Natural killer cell (primary cell): ENCODE measurements around the gene CKLF. TPM values are rescaled to one million over a fixed set of nuclear protein-coding genes. Genes with fewer than 3 reads are reported as not detected.

Experiments used
- ATAC-seq, 3 donors: fragments of 150-1000 bp in 2 of 3; fragments of 200-7000 bp in 1 of 3; cut with Tn5 transposase; 1 replicate in 1 of 3; 2 replicates in 2 of 3; pipeline ENCODE4 v1.10.0; 2021; ENCODE audit warnings: mild to moderate bottlenecking in 2 of 3, moderate library complexity in 2 of 3
- DNase-seq, 2 donors: peaks; one replicate each; pipeline versions ENCODE4 v3.0.0 to v3.0.0-alpha.2; 2013 to 2021; ENCODE audit warnings: mixed read lengths in 1 of 2
- H3K27ac ChIP-seq: one replicate; pipeline ENCODE4 v1.5.1; 2013; ENCODE audit warnings: mild to moderate bottlenecking, low read length
- H3K27me3 ChIP-seq: one replicate; pipeline ENCODE4 v1.6.1; 2013; ENCODE audit warnings: low read length; ENCODE audit not compliant: control insufficient read depth, insufficient read depth
- H3K36me3 ChIP-seq: one replicate; pipeline ENCODE4 v1.6.1; 2013; ENCODE audit warnings: low read length; ENCODE audit not compliant: control insufficient read depth, insufficient read depth
- H3K4me1 ChIP-seq: one replicate; pipeline ENCODE4 v1.6.1; 2013; ENCODE audit warnings: low read length; ENCODE audit not compliant: control insufficient read depth, insufficient read depth
- H3K4me3 ChIP-seq: one replicate; pipeline ENCODE4 v1.5.1; 2013; ENCODE audit warnings: low read length
- H3K9me3 ChIP-seq: one replicate; pipeline ENCODE4 v1.6.1; 2013; ENCODE audit warnings: low read length; ENCODE audit not compliant: control insufficient read depth, insufficient read depth
- H3K27ac Mint-ChIP-seq, 2 donors: one replicate each; pipeline ENCODE4 v1.8.0; 2022; ENCODE audit warnings: mild to moderate bottlenecking in 2 of 2, mixed read lengths in 2 of 2, moderate library complexity in 1 of 2
- H3K27me3 Mint-ChIP-seq, 2 donors: one replicate each; pipeline ENCODE4 v1.8.0; 2022; ENCODE audit warnings: low read depth in 2 of 2, mixed read lengths in 2 of 2
- H3K36me3 Mint-ChIP-seq: one replicate; pipeline ENCODE4 v1.8.0; 2022; ENCODE audit warnings: mixed read lengths
- H3K4me1 Mint-ChIP-seq, 2 donors: one replicate each; pipeline ENCODE4 v1.8.0; 2022; ENCODE audit warnings: mixed read lengths in 2 of 2
- H3K4me3 Mint-ChIP-seq: one replicate; pipeline ENCODE4 v1.8.0; 2022; ENCODE audit warnings: mild to moderate bottlenecking, moderate library complexity, mixed read lengths
- H3K9me3 Mint-ChIP-seq, 2 donors: one replicate each; pipeline ENCODE4 v1.8.0; 2022; ENCODE audit warnings: mixed read lengths in 2 of 2
- WGBS: methylation state at CpG from one replicate; pipeline ENCODE4 v1.1.7; 2013; ENCODE audit warnings: missing lambda C conversion rate; ENCODE audit not compliant: insufficient coverage; 5-methylcytosine and 5-hydroxymethylcytosine counted together
- intact Hi-C: fragments of 100-400 bp; cut with micrococcal nuclease; formaldehyde crosslinking; loops from one replicate; pipeline ENCODE4 v1.14.2; 2022
- total RNA-seq, 4 donors: library from RNA; stranded (reverse); fragments of 120-200 nt in 1 of 4; gene quantifications; one replicate each; pipeline versions ENCODE4 v1.2.3 to v1.2.4, GENCODE V29; 2013 to 2022
- TF ChIP-seq, protein P1 (sequence below): fragments of 200-600 bp; IDR thresholded peaks from one replicate; pipeline ENCODE4 v1.8.0; 2022; ENCODE audit warnings: antibody characterized with exemption

Gene CKLF
- total RNA-seq, 3 donors from 2014 or later (not counting 1 experiment from before 2014, with no cell fraction given), result 48.0 to 69.7 (median 54.6) TPM

DNA sequence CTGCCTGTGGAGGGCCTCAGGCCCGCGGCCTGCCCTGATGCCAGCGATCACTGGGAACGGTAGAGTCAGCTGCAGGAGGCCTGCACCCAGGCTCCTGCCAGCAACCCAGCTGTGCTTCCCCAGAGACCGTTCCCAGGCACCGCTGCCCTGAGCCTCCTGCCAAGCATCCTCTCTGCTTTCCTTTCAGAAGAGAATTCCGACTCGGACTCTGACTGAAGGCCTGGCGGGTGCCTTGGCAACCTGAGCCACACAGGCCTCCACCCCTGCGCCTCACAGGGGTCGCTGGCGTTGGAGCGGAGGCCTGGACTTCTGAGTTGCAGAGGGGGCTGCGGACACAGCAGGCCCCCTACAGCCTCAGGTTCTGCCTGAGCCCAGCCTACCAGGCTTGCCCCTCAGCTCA, 60.0 kb downstream of the CKLF start:
- Histone ChIP-seq H3K4me3 (no peak overlapping the region), H3K9me3 (no peaks in the 10 kb centered on the region), H3K27me3 (no peaks in the 10 kb centered on the region), H3K36me3 (peaks cover 52% of the 10 kb centered on the region), H3K27ac (no peak overlapping the region), H3K4me1 (peaks cover 17% of the 10 kb centered on the region)
- TF ChIP-seq, protein P1, sequence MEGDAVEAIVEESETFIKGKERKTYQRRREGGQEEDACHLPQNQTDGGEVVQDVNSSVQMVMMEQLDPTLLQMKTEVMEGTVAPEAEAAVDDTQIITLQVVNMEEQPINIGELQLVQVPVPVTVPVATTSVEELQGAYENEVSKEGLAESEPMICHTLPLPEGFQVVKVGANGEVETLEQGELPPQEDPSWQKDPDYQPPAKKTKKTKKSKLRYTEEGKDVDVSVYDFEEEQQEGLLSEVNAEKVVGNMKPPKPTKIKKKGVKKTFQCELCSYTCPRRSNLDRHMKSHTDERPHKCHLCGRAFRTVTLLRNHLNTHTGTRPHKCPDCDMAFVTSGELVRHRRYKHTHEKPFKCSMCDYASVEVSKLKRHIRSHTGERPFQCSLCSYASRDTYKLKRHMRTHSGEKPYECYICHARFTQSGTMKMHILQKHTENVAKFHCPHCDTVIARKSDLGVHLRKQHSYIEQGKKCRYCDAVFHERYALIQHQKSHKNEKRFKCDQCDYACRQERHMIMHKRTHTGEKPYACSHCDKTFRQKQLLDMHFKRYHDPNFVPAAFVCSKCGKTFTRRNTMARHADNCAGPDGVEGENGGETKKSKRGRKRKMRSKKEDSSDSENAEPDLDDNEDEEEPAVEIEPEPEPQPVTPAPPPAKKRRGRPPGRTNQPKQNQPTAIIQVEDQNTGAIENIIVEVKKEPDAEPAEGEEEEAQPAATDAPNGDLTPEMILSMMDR, result no peak
- Mint-ChIP-seq H3K4me1 (peaks cover 5 to 9% of the 10 kb centered on the region in 2 donors), H3K36me3 (no peaks in the 10 kb centered on the region), H3K9me3 (no peaks in the 10 kb centered on the region), H3K27ac (no peak overlapping the region), H3K4me3 (no peak overlapping the region), H3K27me3 (no peaks in the 10 kb centered on the region)
- DNase-seq, result no peak
- ATAC-seq, result no peak
- intact Hi-C loops, result no loop called here
- 95% methylated on average over 14 of the region's 14 CpGs for WGBS

DNA sequence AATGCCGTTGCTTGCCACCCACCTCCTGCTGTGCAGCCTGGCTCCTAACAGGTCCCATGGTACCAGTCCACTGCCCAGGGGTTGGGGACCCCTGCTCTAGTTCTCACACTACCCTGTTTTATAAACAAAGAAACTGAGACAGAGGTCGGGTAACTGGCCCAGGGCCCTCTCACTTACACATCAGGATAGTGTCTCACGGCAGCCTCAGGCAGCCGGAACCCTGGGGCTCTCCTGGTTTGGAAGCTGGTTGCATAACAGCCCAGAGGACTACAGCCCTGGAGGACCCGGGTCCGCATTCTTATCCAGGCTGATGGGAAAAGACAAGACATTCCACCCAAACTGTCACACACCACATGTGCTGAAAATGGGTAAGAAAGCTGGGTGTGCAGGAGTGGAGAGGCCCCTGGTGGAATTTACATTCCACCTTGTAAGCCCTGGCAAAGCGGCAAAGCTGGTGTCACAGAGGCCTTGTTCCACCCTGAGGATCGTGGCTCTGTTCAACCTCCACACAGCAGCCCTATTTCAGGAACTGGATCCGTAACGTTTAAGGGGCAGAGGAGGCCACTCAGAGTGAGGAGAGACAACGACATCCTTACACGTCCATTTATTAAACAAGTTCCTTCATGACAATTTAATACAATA, 61.9 kb downstream of the CKLF start:
- Mint-ChIP-seq H3K36me3 (no peaks in the 10 kb centered on the region), H3K4me3 (no peak overlapping the region), H3K9me3 (no peaks in the 10 kb centered on the region), H3K27ac (no peak overlapping the region), H3K27me3 (no peaks in the 10 kb centered on the region), H3K4me1 (no peaks in the 10 kb centered on the region)
- H3K4me1 ChIP-seq, result no peaks in the 10 kb centered on the region
- H3K27me3 ChIP-seq, result no peaks in the 10 kb centered on the region
- TF ChIP-seq, protein P1, result no peak
- peaks cover 45% of the 10 kb centered on the region for H3K36me3 ChIP-seq
- ATAC-seq, result no peak
- no peak overlapping the region for H3K4me3 ChIP-seq
- H3K27ac ChIP-seq, result no peak overlapping the region
- no peaks in the 10 kb centered on the region for H3K9me3 ChIP-seq
- WGBS, result 96% methylated on average over 10 of the region's 12 CpGs
- no peak for DNase-seq
- intact Hi-C loops, result no loop called here

Other genes with a start within 250 kb of the CKLF start
- gene CDH5, start 185.9 kb upstream of the CKLF start, total RNA-seq, result not detected
- gene BEAN1, start 125.3 kb upstream of the CKLF start, total RNA-seq, result not detected
- 10 to 100 TPM; 18.8 to 25.8 (median 25.1) TPM for gene TK2, start 2.5 kb upstream of the CKLF start, total RNA-seq
- 1 to 10 TPM; 4.4 to 8.5 (median 7.8) TPM for gene CMTM1, start 13.9 kb downstream of the CKLF start, total RNA-seq
- gene CMTM2, start 26.9 kb downstream of the CKLF start, total RNA-seq, result 1 to 10 TPM in 1 of 3 donors, under 1 TPM in 2; 0.61 to 1.6 (median 0.82) TPM
- gene CMTM3, start 52.1 kb downstream of the CKLF start, total RNA-seq, result 10 to 100 TPM; 68.2 to 86.4 (median 85.0) TPM
- 1 to 10 TPM in 1 of 3 donors, under 1 TPM in 2; 0.61 to 1.4 (median 0.85) TPM for gene CMTM4, start 144.2 kb downstream of the CKLF start, total RNA-seq
- 100 to 1,000 TPM; 105 to 115 (median 110) TPM for gene DYNC1LI2, start 199.0 kb downstream of the CKLF start, total RNA-seq
- 1 to 10 TPM in 1 of 3 donors, under 1 TPM in 2; 0.33 to 1.0 (median 0.66) TPM for gene TERB1, start 249.0 kb downstream of the CKLF start, total RNA-seq